ENCODE data around the gene KRT33A.

- TF ChIP-seq, protein P1, sequence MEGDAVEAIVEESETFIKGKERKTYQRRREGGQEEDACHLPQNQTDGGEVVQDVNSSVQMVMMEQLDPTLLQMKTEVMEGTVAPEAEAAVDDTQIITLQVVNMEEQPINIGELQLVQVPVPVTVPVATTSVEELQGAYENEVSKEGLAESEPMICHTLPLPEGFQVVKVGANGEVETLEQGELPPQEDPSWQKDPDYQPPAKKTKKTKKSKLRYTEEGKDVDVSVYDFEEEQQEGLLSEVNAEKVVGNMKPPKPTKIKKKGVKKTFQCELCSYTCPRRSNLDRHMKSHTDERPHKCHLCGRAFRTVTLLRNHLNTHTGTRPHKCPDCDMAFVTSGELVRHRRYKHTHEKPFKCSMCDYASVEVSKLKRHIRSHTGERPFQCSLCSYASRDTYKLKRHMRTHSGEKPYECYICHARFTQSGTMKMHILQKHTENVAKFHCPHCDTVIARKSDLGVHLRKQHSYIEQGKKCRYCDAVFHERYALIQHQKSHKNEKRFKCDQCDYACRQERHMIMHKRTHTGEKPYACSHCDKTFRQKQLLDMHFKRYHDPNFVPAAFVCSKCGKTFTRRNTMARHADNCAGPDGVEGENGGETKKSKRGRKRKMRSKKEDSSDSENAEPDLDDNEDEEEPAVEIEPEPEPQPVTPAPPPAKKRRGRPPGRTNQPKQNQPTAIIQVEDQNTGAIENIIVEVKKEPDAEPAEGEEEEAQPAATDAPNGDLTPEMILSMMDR (IDR thresholded peaks at IDR 0.05 in 8 of 11, conservative IDR thresholded peaks at IDR 0.05 in 3 of 11): no peak
- TF ChIP-seq POLR2A (IDR thresholded peaks at IDR 0.05) (no peak), POLR2AphosphoS5 (IDR thresholded peaks at IDR 0.05) (no peak)
Observed at GRCh38 chr17:41331606-41332005, 19.0 kb downstream of the KRT33A start.
